ENCODE results near the gene OR10A3. TPM values are rescaled to one million over a fixed set of nuclear protein-coding genes. Genes with fewer than 3 reads are reported as not detected.

The OR10A3 gene
- total RNA-seq, 1 experiment from 2014 or later = not detected

GRCh38 chr11:7983832-7984590 is 42.5 kb upstream of the OR10A3 start:
- Histone ChIP-seq H3K36me3 (ENCODE audit: insufficient read depth, low read length, poor library complexity, severe bottlenecking) (peaks cover under 1% of the 10 kb centered on the region), H3K27me3 (replicated peaks; ENCODE audit: insufficient read depth, low read depth, low read length, poor library complexity) (no peaks in the 10 kb centered on the region), H3K9me3 (ENCODE audit: low read depth, low read length, poor library complexity, severe bottlenecking) (no peaks in the 10 kb centered on the region), H3K27ac (ENCODE audit: low read depth, low read length, poor library complexity, severe bottlenecking) (no peak overlapping the region), H3K4me3 (ENCODE audit: low read depth, low read length, poor library complexity, severe bottlenecking) (no peak overlapping the region), H3K4me1 (ENCODE audit: insufficient read depth, low read length, poor library complexity, severe bottlenecking) (peaks cover 5% of the 10 kb centered on the region)
- intact Hi-C loops (cut with micrococcal nuclease; ENCODE audit: unreplicated experiment) = no loop called here
- TF ChIP-seq EZH2 (IDR thresholded peaks at IDR 0.05; ENCODE audit: borderline replicate concordance, low read depth, low read length, poor library complexity, severe bottlenecking) = no peak
- TF ChIP-seq, protein P1, sequence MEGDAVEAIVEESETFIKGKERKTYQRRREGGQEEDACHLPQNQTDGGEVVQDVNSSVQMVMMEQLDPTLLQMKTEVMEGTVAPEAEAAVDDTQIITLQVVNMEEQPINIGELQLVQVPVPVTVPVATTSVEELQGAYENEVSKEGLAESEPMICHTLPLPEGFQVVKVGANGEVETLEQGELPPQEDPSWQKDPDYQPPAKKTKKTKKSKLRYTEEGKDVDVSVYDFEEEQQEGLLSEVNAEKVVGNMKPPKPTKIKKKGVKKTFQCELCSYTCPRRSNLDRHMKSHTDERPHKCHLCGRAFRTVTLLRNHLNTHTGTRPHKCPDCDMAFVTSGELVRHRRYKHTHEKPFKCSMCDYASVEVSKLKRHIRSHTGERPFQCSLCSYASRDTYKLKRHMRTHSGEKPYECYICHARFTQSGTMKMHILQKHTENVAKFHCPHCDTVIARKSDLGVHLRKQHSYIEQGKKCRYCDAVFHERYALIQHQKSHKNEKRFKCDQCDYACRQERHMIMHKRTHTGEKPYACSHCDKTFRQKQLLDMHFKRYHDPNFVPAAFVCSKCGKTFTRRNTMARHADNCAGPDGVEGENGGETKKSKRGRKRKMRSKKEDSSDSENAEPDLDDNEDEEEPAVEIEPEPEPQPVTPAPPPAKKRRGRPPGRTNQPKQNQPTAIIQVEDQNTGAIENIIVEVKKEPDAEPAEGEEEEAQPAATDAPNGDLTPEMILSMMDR (conservative IDR thresholded peaks at IDR 0.05; ENCODE audit: low read depth, low read length) = no peak
- CTCF ChIA-PET = no interaction called here
- DNase-seq (ENCODE audit: low spot score) = no peak
- no TSS peak for BruUV-seq (replicated peaks)
- POLR2A ChIA-PET (ENCODE audit: low non-redundant PET) = no interaction called here

GRCh38 chr11:7982582-7983119 is 41.1 kb upstream of the OR10A3 start:
- POLR2A ChIA-PET (ENCODE audit: low non-redundant PET) = no interaction called here

DNA sequence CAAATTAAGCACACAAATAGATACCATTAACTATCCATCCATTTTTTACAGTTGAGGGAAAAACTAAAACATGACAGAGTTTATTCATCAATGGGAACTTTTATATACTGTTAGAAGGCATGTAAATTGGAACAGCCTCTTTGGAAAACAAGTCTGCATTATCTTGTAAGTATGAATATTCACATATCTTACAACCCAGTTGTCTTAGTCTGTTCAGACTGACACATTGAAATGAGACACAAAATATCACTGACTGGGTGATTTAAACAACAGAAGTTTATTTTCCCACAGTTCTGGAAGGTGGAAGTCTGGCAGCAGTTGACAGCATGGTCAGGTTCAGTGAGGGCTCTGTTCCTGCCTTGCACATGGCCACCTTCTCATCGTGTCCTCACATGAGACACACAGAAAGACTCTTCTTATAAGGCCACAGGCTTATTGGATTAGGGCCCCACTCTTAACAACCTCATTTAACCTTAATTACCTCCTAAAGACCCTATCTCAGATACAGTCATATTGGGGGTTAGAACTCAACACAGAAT is 40.2 kb upstream of the OR10A3 start:
- TF ChIP-seq, protein P1 (conservative IDR thresholded peaks at IDR 0.05; ENCODE audit: low read depth, low read length) = no peak
- TF ChIP-seq EZH2 (IDR thresholded peaks at IDR 0.05; ENCODE audit: borderline replicate concordance, low read depth, low read length, poor library complexity, severe bottlenecking) = no peak
- ChIA-PET CTCF (no interaction called here), POLR2A (ENCODE audit: low non-redundant PET) (no interaction called here)
- Histone ChIP-seq H3K4me1 (ENCODE audit: insufficient read depth, low read length, poor library complexity, severe bottlenecking) (no peaks in the 10 kb centered on the region), H3K4me3 (ENCODE audit: low read depth, low read length, poor library complexity, severe bottlenecking) (no peak overlapping the region), H3K9me3 (ENCODE audit: low read depth, low read length, poor library complexity, severe bottlenecking) (no peaks in the 10 kb centered on the region), H3K36me3 (ENCODE audit: insufficient read depth, low read length, poor library complexity, severe bottlenecking) (no peaks in the 10 kb centered on the region), H3K27ac (ENCODE audit: low read depth, low read length, poor library complexity, severe bottlenecking) (no peak overlapping the region), H3K27me3 (replicated peaks; ENCODE audit: insufficient read depth, low read depth, low read length, poor library complexity) (no peaks in the 10 kb centered on the region)
- no peak for DNase-seq (ENCODE audit: low spot score)
- BruUV-seq (replicated peaks) = no TSS peak
- intact Hi-C loops (cut with micrococcal nuclease; ENCODE audit: unreplicated experiment) = no loop called here

More at GRCh38 chr11:7982582-7983119, 41.1 kb upstream of the OR10A3 start:
- no peak for DNase-seq (ENCODE audit: low spot score)
- no TSS peak for BruUV-seq (replicated peaks)
- H3K27me3 ChIP-seq (replicated peaks; ENCODE audit: insufficient read depth, low read depth, low read length, poor library complexity) = no peaks in the 10 kb centered on the region
- H3K27ac ChIP-seq (ENCODE audit: low read depth, low read length, poor library complexity, severe bottlenecking) = no peak overlapping the region
- TF ChIP-seq EZH2 (IDR thresholded peaks at IDR 0.05; ENCODE audit: borderline replicate concordance, low read depth, low read length, poor library complexity, severe bottlenecking) = no peak
- TF ChIP-seq, protein P1 (conservative IDR thresholded peaks at IDR 0.05; ENCODE audit: low read depth, low read length) = no peak
- CTCF ChIA-PET = no interaction called here
- H3K9me3 ChIP-seq (ENCODE audit: low read depth, low read length, poor library complexity, severe bottlenecking) = no peaks in the 10 kb centered on the region
- no peaks in the 10 kb centered on the region for H3K4me1 ChIP-seq (ENCODE audit: insufficient read depth, low read length, poor library complexity, severe bottlenecking)
- no peak overlapping the region for H3K4me3 ChIP-seq (ENCODE audit: low read depth, low read length, poor library complexity, severe bottlenecking)
- intact Hi-C loops (cut with micrococcal nuclease; ENCODE audit: unreplicated experiment) = no loop called here
- no peaks in the 10 kb centered on the region for H3K36me3 ChIP-seq (ENCODE audit: insufficient read depth, low read length, poor library complexity, severe bottlenecking)

All from A673 (cell line).